Measurements from ENCODE around the gene TARDBP.
"Not testable (repeated sequence)": the region's sequence is repeated elsewhere in the genome, so short reads cannot be mapped to it uniquely, and the experiment has no call there.

The TARDBP gene

DNA sequence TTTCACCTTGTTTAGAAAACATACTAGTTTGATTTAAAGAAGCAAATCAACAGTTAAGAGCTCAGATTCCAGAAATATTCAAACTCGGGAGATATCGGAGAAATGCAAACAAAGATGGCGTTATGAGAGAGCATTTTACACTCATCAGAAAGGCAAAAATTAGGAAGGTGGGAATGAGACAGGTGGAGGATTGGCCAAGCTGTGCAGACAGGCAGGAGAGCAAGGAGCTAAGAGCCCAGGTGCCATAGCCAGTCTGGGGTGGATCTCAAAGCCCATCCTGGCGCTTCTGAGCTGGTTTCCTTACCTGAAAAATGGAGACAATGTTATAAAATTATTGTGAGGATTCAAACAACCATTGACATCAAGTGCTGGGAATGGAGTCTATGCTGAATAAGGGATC is 19.6 kb upstream of the TARDBP start:
- DNase-seq (ENCODE audit: low read depth) = no peak

DNA sequence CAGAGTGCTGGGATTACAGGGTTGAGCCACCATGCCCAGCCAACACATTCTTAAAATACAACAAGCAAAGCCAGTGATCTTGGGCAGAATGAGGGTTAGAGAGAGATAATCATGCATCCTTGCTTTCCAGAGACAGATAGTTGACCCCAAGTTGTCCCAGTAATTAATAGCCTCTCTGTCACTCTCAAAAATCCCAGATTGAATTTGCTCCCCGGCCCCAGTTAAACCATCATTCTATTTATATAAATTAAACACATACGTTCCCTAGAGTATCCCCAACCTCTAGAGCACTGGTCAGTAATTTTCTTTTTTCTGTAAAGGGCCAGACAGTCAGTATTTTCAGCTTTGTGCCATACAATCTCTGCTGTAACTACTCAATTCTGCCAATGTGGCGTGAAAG is 16.4 kb upstream of the TARDBP start:
- no peak for DNase-seq (ENCODE audit: low read depth)

DNA sequence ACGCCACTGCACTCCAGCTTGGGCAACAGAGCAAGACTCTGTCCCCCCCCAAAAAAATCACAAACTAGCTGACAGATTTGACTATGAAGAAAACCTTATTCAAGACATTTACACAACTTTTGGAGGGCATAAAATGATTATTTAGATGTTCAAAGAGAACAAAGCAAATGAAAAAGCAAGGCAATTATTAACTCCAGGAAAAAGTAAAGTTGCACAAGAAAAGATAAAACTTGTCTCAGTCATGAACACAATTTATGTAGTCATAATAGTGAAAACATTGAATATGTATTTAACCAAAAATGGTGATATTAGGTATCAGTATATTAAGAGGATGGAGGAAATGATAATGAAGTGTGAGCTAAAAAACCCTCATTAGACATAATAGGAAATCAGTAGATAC is 11.9 kb upstream of the TARDBP start:
- DNase-seq (ENCODE audit: low read depth) = no peak

DNA sequence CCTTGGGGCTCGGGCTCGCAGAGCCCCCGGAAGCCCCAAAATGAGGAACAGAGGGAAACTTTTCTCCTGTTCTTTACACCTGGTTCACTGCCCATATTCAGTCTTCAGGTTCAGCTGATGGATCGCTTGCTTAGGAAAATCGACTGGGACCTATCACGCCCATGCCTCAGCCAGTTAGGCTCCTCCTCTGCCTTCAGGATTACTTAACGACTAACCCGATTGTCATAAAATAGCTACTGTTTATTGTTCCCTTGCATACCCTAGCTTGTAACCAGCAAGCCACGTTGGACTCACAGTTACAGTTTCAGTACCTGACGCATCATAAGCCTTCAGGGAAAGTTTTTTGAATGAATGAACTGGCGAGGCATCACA is 692 bp downstream of the TARDBP start:
- no peak for DNase-seq (ENCODE audit: low read depth)

DNA sequence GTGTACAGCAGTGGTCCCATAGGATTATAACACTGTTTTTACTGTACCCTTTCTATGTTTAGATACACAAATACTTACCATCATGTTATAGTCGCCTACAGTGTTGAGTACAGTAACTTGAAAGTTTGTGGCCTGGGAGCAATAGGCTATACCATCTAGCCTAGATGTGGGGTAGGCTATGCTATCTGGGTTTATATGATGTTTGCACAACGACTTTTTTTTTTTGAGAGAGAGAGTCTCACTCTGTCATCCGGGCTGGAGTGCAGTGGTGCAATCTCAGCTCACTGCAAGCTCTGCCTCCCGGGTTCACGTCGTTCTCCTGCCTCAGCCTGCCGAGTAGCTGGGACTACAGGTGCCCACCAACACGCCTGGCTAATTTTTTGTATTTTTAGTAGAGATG is 6.9 kb downstream of the TARDBP start:
- not testable (repeated sequence) for DNase-seq (ENCODE audit: low read depth)

DNA sequence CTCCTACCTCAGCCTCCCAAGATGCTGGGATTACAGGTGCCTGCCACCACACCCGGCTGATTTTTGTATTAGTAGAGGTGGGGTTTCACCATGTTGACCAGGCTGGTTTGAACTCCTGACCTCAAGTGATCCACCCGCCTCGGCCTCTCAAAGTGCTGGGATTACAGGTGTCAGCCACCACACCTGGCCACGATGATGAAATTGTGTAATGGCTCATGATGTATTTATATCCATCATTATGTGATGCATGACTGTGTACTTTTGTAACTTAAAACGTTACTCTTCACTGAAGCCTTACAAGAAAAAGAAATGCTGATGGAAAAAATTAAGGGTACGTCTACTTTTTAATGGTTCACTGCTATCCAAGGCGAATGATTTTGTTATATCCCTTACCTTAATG is 7.5 kb downstream of the TARDBP start:
- no peak for DNase-seq (ENCODE audit: low read depth)

DNA sequence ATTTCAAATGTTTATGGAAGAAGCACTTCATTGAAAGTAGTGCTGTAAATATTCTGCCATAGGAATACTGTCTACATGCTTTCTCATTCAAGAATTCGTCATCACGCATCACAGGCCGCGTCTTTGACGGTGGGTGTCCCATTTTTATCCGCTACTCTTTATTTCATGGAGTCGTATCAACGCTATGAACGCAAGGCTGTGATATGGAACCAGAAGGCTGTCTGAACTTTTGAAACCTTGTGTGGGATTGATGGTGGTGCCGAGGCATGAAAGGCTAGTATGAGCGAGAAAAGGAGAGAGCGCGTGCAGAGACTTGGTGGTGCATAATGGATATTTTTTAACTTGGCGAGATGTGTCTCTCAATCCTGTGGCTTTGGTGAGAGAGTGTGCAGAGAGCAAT is 10.7 kb downstream of the TARDBP start:
- no peak for DNase-seq (ENCODE audit: low read depth)

DNA sequence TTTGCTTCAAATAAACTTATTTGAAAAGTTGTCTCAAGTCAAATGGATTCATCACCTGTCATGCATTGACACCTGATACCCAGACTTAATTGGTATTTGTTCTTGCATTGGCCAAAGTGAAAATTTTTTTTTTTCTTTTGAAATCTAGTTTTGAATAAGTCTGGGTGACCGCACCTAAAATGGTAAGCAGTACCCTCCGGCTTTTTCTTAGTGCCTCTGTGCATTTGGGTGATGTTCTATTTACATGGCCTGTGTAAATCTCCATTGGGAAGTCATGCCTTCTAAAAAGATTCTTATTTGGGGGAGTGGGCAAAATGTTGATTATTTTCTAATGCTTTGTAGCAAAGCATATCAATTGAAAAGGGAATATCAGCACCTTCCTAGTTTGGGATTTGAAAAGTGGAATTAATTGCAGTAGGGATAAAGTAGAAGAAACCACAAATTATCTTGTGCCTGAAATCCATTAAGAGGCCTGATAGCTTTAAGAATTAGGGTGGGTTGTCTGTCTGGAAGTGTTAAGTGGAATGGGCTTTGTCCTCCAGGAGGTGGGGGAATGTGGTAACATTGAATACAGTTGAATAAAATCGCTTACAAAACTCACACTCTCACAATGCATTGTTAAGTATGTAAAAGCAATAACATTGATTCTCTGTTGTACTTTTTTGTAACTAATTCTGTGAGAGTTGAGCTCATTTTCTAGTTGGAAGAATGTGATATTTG is 11.9 kb downstream of the TARDBP start:
- no peak for DNase-seq (ENCODE audit: low read depth)

DNA sequence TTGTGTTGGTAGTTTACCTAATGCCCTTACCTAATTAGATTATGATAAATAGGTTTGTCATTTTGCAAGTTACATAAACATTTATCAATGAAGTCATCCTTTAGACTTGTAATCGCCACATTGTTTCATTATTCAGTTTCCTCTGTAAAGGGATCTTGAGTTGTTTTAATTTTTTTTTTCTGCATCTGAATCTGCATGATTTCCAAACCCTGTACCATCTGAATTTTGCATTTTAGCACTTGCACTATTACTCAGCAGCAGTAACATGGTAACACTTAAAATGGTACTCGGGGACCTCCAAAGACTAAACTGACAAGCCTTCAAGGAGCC is 12.4 kb downstream of the TARDBP start:
- DNase-seq (ENCODE audit: low read depth) = no peak

DNA sequence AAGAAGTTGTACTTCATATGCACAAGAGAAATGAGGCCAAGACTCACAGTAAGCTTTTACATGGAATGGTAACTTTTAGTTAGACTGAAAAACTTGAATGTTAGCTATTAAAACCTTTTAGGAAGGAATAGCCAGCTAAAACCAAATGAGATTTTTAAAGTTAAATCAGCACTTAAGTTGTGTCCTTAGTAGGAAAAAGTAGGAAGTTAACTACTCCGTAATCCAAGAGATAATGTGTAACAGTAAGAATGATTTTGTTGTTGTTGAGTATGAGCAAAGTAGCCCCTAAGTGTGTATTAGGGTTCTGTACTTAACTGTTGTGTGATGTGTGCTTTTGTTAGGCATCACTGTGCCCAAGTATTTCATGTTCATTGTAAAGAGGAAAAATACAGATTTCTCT is 13.2 kb downstream of the TARDBP start:
- no peak for DNase-seq (ENCODE audit: low read depth)

DNA sequence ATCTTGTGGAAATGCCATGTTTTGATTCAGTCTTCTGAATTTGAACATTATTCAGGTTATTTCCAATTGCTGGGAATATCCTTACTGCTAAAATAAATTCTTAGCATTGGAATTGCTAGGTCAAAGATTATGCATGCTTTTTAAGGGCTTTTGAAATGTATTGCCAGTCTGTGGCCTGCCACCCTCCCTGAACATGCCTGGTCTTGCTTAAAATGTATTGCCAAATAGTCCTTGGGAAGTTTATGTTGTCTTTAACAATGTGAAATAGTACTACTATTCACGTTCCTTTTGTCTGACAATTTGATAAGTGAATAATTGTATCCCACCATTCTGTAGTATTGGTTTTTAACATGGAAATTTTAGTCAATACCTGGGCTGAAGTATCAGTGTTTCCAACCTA is 13.6 kb downstream of the TARDBP start:
- DNase-seq (ENCODE audit: low read depth) = no peak

DNA sequence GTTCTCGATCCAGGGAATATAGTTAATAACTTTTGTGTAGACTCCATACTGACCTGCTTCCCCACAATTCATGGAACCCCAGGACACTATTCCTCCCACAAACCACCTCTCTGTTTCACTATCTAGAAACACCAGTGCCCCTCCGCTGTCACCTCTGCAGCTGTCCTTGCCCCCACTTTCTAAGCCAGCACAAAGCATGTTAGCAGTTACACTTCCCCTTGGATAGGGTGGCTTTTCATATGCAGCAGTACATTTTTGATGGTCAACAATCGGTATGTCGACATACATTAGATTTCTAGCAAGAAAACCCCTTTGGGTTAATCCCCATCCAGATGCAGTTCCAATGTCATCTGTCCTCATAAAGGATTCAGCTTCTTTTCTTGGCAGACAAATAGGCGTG is 14.4 kb downstream of the TARDBP start:
- DNase-seq (ENCODE audit: low read depth) = no peak

DNA sequence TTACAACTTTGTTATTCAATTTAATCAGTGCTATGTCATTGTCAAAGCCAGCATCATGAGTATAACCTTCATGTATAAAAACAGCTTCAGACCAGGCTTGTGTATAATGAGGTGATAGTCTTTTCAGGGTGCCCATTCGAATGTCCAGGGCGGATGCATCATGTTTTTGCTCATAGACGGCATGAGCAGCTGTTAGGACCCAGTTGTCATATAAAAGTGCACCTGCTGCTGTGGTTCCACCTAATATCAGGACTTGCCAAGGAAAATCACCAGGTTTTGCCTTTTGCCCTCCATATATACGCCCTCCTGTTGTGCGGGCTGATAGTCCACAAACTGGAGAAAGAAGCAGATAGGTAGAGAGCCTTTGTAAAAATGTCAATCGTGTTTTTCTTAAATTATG is 14.9 kb downstream of the TARDBP start:
- DNase-seq (ENCODE audit: low read depth) = no peak

DNA sequence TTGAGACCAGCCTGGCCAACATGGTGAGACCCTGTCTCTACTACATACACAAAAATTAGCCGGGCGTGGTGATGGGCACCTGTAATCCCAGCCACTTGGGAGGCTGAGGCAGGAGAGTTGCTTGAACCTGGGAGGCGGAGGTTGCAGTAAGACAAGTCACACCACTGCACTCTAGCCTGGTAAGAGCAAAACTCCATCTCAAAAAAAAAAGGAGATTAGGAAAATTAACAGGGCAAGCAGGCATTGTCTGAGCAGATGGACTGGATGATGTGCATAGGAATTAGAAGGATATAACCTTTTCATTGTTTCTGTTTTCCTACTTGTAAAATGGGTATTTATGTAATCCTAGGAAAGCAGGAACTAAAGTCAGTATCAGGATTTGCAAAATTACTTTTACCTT is 15.6 kb downstream of the TARDBP start:
- DNase-seq (ENCODE audit: low read depth) = no peak

DNA sequence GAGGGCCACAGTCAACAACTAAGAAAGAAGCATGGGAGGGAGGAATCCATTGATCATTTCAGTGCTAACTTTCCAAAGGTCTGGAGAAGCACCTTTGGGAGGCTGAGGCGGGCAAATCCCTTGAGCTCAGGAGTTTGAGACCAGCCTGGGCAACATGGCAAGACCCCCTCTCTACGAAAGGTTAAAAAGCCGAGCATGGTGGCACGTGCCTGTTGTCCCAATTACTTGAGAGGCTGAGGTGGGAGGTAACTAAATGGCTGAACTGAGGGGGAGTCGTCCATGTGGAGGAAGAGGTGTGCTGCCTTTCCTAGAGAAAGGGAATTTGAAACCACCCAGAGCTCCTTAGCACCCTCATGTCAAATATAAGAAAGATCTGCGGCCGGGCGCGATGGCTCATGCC is 18.4 kb downstream of the TARDBP start:
- DNase-seq (ENCODE audit: low read depth) = no peak

DNA sequence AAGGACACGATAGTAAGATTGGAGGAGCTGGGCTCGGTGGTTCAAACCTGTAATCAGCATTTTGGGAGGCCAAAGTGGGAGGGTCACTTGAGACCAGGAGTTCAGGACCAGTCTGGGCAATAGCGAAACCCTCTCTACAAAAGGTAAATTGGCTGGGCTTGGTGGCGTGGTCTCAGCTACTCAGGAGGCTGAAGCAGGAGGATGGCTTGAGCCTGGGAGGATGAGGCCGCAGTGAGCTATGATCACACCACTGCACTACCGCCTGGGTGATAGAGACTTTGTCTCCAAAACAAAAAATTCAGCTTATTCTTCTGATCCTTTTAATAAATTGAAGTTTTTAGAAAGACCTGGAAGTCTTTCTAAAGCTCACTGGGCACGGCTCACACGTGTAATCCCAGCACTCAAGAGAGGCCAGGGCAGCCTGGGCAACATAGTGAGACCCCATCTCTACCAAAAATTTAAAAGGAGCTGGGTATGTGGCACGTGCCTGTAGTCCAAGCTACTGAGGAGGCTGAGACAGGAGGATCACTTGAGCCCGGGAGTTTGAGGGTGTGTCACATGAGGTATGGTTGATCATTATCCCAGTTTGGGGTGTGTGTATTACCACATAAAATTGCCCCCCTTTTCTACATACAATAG is 19.3 kb downstream of the TARDBP start:
- no peak for DNase-seq (ENCODE audit: low read depth)

DNA sequence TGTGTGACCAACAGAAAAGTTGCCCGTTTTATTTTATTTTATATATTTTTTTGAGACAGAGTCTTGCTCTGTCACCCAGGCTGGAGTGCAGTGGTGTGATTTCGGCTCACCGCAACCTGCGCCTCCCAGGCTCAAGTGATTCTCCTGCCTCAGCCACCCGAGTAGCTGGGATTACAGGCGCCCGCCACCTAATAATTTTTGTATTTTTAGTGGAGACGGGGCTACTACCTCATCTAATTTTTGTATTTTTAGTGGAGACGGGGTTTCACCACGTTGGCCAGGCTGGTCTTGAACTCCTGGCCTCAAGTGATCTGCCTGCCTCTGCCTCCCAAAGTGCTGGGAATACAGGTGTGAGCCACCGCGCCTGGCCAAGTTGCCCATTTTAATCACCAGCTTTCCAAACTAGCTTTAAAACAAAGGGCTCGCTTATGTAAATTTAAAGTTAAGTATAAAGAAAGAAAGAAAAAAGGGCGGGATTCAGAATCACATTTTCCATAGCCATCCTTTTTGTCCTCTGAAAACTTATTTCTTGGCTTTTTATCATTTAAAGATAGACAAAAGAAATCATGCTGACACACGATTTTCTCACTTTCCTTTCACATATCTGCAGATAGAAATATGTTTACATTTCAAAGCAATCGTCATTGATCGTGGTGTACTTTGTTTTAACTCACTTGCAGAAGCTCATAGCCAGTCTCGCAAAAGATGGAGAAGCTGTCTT is 24.7 kb downstream of the TARDBP start:
- DNase-seq (ENCODE audit: low read depth) = not testable (repeated sequence)

DNA sequence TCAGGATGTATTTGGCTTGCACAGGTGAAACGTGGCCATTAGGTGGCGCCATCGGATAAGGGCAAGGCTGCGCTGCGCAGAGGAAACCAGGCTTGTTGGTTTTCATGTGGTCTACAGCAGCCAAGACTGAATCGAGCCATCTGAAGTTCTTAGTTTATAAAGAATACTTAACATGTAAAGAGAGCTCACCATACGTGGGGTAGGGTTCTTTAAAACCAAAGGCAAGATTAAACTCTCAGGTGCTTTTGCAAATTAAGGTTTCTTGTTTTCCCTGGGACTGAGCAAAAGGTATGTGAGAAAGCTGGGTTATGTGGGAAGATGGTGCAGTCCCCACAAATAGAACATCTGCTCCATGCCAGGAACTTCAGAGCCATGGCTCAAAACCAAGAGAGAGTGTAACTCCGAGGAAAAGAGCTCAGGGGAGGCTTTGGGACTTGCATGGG is 25.3 kb downstream of the TARDBP start:
- DNase-seq (ENCODE audit: low read depth) = peak; percentile 81

DNA sequence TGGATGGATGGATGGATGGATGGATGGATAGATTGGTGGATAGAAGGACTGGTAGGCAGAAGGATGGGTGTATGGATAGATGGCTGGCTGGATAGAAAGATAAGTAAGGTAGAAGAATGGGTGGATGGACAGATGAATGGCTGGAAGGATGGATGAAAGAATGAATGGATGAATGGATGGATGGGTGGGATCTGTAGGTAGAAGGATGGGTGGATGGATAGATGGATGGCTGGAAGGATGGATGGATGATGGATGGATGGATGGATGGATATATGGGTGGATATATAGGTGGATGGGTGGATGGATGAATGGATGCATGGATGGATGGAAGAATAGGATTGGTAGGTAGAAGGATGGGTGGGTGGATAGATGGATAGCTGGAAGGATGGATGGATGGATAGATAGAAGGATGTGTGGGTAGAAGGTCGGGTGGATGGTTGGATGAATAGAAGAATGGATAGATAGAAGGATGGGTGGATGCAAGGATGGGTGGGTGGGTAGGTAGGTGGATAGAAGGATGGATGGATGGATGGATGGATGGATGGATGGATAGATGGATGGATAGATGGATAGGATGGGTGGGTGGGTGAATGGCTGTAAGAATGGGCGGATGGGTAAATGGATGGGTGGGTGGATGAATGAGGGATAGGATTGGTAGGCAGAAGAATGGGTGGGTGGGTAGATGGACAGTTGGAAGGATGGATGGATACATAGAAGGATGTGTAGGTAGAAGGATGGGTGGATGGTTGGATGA is 27.1 kb downstream of the TARDBP start:
- no peak for DNase-seq (ENCODE audit: low read depth)

DNA sequence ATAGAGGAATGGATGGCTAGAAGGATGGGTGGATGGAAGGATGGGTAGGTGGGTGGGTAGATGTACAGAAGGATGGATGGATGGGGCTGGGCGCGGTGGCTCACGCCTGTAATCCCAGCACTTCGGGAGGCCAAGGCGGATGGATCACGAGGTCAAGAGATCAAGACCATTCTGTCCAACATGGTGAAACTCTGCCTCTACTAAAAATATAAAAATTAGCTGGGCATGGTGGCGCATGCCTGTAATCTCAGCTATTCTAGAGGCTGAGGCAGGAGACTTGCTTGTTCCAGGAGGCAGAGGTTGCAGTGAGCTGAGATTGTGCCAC is 27.6 kb downstream of the TARDBP start:
- DNase-seq (ENCODE audit: low read depth) = not testable (repeated sequence)

DNA sequence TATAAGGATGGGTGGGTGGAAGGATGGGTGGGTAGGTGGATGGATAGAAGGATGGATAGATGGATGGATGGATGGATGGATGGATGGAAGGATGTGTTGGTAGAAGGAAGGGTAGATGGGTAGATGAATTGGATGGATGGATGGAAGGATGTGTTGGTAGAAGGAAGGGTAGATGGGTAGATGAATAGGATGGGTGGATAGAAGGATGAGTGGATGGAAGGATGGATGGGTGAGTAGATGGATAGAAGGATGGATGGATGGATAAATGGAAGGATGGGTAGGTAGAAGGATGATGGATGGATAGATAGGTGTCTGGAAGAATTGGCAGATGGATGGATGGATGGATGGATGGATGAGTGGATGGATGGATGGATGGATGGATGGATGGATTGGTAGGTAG is 28.6 kb downstream of the TARDBP start:
- no peak for DNase-seq (ENCODE audit: low read depth)

DNA sequence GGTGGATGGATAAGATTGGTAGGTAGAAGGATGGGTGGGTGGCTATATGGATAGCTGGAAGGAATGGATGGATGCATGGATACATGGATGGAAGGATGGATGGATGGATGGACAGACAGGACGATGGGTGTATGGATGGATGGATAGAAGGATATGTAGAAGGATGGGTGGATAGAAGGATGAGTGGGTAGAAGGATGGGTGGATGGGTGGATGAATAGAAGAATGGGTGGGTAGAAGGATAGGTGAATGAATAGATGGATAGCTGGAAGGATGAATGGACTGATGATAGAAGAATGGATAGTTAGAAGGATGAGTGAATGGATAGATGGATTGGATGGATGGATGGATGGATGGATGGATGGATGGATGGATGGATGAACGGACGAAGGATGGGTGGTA is 29.6 kb downstream of the TARDBP start:
- no peak for DNase-seq (ENCODE audit: low read depth)
